ENCODE data around the gene PRR20G. TPM values are rescaled to one million over a fixed set of nuclear protein-coding genes. Genes with fewer than 3 reads are reported as not detected.
A peak's percentile ranks its signal among the peaks of the same experiment; 100 is the strongest.
"Not testable (repeated sequence)": the region's sequence is repeated elsewhere in the genome, so short reads cannot be mapped to it uniquely, and the experiment has no call there.

PRR20G gene
- total RNA-seq (2014; rRNA removed; shearing (Covaris generic)): not detected in 2 replicates

- DNase-seq (ENCODE audit: low read depth): no peak
These were observed at the start of gene PRR20G for GRCh38 chr3:127287840-127288239. TSS of gene PRR20G (minus strand) at chr3:127288046. CDS start at chr3:127287365, 681 bp downstream.

DNA sequence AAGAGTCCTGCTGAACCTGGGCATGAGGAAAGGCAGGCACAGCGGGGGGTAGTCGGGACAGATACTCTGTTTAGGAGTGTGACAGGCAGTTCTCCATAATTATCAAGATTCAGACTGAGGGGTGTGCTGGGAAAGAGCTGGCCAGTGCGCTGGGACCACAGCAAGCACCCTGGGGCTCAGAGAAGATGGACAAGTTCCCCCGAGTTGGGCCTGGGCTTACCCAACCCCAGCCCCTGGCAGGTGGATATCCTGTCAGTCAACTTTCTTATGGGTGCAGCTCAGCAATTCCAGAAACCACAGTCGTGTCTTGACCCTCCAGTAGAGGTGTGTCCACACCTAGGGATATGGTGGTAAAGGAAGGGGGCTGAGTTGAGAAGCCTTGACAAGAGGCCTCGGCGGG, 49.2 kb upstream of the PRR20G start:
- no peak for DNase-seq (ENCODE audit: low read depth)

DNA sequence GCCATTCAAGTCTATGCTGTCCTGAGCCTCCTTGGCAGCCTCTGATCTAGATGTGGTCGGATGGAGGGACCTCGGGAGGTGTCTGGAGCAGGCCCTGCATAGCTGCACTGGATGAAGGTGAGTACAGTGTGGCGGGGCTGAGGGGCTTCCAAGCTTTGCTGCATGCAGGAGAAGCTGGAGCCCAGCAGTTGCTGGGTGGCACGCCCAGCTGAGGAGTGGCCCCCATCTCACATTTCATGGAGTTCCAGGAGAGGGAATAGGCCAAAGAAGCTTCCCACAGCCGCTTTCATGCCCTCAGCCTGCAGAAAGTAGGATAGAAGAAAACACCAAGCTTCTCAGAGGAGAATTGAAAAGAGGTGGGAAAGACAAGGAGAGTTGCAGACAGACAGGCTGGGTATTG, 48.3 kb upstream of the PRR20G start:
- no peak for DNase-seq (ENCODE audit: low read depth)

DNA sequence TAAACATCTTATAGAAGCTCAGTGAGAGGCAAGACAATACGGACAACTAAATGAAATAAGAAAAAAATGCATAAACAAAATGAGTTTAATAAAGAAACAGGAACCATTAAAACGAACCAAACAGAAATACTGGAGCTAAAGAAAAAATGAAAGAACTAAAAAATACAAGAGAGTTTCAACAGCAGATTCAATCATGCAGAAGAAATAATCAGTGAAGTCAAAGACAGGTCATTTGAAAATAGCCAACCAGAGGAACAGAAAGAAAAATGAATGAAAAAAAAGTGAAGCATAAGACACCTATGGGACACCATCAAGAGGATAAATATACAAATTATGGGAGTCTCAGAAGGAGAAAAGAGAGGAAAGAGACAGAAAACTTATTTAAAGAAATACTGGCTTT, 42.5 kb upstream of the PRR20G start:
- no peak for DNase-seq (ENCODE audit: low read depth)

DNA sequence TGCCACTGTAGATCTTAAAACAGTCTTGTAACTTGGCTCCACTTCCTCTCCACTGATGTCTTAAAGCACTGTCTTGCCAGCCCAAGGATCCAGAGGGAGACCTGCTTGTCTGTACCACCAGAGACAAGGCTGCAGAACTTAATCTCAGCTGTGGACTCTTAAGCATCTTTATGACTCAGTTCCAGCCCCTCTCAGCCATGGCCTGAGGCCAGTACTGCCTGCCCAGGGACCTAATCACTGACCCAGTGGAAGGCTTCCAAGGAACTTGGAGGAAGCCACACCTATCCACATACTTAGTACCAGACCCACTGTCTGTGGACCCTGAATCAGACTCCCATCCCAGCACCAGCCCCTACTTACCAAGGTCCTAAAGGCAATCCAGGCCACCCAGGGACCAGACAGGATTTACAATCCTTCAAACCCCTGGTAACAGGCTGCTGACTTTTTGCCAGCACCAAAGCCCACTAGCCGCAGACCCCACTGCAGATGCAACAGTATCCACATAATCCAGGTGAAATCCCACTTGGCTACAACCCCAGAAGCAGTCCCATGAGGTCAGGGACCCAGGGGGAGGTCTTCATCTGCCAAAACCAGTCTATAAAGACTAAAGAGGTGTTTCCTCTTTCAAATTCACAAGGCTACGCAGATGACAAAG, 41.9 kb upstream of the PRR20G start:
- DNase-seq (ENCODE audit: low read depth): no peak

DNA sequence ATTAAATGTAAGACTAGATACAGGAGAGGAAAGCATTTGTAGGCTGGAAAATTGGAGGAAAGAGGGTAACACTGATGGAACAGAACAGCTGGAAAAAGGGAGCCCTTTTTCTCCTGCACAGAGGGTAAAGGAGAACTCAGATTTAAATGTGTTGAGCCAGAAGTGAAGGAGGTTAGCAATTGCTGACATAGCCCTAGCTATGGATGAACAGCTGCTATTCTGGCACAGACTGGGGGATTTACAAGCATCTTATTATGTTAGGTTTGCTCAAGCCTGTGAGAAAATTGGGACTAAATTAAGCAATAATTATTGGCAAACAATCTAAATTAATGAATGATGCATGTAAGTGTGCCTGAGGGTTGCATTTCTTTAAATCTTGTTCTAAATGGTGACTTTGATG, 40.6 kb upstream of the PRR20G start:
- DNase-seq (ENCODE audit: low read depth): no peak

DNA sequence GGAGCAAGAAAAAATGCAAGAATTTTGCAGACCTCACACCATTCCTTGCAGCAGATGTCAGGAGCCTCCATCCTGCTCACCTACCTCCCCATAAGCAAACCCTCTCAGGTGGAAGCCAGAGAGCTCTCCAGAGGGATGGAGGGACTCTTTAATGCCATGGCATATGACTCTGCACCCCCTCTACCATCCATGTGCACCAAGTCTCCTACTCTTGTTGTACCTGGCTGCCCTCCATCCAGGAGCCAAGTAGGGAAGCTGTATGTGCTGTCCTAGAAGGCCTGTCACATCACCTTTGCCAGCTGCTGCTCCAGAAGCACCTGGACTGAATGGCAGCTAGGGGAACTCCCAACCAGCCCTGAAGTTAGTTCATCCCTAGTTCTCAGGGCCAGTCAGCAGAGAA, 38.5 kb upstream of the PRR20G start:
- no peak for DNase-seq (ENCODE audit: low read depth)

GRCh38 chr3:127325629-127325961, 37.7 kb upstream of the PRR20G start:
- DNase-seq (ENCODE audit: low read depth): no peak

DNA sequence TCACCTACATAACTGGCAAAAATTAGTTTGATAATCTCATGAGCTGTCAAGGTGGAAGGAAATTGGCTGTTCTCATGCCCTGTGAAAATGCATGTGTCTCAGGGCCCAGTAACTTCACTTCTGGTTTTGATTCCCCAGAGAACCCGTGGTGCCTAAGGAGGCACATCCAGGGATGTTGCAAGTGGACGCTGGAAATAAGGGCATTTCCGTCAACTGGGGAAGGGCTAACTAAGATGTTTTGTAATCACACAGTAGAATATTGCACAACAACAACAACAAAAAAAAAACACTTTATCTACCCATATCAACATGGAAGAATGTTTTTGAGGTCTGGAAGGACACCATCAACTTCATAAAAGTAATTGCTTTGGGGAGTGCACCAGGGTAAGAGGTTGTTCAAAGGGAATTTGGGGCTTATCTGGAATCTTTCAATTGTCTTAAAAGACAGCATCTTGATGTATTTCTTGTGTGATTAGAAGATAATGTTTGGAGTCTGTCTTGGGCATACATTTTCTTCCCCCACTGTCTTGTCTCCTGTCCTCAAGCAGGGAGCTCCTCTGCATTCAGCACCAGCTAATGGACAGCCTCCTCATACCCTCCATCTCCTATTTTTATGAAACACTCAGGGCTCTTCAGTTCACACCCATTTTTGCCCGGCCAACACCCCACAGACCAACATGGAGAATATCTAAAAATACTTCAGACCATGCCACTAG, 37.2 kb upstream of the PRR20G start:
- no peak for DNase-seq (ENCODE audit: low read depth)

DNA sequence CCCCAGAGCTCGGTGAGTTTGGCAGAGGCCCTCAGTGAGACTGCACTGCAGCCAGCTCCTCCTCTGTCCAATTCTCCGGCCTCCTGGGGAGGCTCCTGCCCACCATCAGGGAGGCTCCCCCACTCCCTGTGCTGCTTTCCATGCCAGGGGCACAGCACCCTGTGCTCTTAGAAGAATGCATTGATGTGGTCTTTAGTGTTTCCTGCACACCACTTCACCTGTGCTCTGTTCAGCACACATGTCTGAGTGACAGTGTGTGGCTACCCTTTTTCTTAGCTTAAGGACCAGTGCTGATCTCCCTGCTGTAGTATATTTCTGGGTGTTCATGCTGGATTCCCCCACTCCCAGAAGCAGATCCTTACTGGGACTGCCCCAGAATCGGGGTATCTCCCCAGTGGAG, 36.2 kb upstream of the PRR20G start:
- no peak for DNase-seq (ENCODE audit: low read depth)

GRCh38 chr3:127323581-127323980, 35.7 kb upstream of the PRR20G start:
- DNase-seq (ENCODE audit: low read depth): no peak

DNA sequence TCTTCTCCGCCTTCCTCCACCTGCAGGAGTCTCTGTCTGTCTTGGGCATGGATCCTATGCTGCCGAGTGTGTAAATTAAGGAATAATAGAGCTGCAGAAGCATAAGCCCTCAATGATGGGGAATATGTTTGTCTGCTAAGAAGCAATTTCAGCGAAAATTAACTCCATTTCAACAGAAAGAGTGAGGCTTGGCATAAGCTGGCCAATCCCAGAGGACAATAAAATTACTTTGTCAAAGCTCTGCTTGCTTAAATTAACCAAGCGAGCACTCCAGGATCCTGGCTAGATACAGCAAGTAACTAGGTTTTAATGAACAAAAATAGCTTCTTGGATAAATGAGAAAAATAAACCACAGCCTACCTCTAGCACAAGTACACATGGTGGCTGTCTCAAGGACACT, 33.5 kb upstream of the PRR20G start:
- DNase-seq (ENCODE audit: low read depth): no peak

DNA sequence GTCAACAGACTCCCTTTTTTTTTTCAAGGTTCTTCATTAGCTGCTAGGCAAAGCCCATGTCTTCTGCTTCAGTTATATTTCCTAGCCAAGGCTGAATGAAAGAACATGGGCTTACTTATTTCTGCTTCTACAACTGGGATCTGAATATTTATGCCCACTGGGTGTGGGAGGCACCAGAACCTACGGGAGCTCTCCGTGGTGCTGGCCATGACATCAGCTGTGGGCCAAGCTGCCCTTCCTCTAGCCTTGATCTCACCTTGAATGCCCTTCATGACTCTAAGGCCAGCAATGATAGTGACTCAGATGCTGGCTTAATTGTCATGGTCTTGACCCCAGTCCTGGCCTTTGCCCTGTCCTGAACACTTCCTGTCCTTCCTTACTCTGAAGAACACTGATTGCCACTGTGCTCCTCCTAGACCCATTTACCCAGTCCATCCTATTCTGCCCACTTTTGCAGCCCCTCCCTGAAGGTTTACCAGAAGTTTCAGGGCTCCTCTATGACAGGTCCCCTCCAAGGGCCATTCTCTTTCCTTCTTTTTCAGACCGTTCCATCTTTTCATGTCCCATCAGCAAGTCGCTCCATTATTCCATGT, 32.8 kb upstream of the PRR20G start:
- DNase-seq (ENCODE audit: low read depth): no peak

GRCh38 chr3:127316685-127317084, 28.8 kb upstream of the PRR20G start:
- no peak for DNase-seq (ENCODE audit: low read depth)

DNA sequence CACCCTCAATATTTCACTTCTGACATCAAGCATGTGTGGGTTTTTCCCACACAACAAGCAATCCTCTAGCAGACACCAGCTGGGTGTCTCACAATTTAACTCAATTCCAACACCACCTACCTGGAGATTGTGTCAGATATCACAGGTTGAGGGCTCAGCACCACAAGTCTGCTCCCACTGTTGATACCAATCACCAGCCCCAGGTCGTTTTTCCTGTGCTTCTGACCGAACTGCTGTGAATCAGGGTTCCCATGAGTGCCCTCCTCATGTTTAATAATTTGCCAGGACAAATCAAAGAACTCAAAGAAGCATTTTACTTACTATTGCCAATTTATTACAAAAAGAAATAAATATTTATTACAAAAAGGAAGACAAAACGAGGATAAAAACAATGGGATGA, 25.0 kb upstream of the PRR20G start:
- no peak for DNase-seq (ENCODE audit: low read depth)

DNA sequence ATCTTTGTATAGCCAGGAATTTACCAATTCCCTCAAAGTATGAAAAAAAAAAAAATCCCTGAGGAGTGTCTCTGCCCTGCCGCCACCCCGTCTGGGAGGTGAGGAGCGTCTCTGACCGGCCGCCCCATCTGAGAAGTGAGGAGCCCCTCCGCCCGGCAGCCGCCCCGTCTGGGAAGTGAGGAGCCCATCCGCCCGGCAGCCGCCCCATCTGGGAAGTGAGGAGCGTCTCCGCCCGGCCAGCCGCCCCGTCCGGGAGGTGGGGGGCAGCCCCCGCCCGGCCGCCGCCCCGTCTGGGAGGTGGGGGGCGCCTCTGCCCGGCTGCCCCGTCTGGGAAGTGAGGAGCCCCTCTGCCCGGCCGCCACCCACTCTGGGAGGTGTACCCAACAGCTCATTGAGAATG, 21.0 kb upstream of the PRR20G start:
- DNase-seq (ENCODE audit: low read depth): not testable (repeated sequence)

- no peak for DNase-seq (ENCODE audit: low read depth)
These were observed 20.1 kb upstream of the PRR20G start for GRCh38 chr3:127307916-127308315.

- no peak for DNase-seq (ENCODE audit: low read depth)
These were observed 19.4 kb upstream of the PRR20G start for GRCh38 chr3:127307112-127307835.

- DNase-seq (ENCODE audit: low read depth): no peak
These were observed 18.7 kb upstream of the PRR20G start for GRCh38 chr3:127306361-127307111.

GRCh38 chr3:127305499-127306060, 17.7 kb upstream of the PRR20G start:
- DNase-seq (ENCODE audit: low read depth): no peak

DNA sequence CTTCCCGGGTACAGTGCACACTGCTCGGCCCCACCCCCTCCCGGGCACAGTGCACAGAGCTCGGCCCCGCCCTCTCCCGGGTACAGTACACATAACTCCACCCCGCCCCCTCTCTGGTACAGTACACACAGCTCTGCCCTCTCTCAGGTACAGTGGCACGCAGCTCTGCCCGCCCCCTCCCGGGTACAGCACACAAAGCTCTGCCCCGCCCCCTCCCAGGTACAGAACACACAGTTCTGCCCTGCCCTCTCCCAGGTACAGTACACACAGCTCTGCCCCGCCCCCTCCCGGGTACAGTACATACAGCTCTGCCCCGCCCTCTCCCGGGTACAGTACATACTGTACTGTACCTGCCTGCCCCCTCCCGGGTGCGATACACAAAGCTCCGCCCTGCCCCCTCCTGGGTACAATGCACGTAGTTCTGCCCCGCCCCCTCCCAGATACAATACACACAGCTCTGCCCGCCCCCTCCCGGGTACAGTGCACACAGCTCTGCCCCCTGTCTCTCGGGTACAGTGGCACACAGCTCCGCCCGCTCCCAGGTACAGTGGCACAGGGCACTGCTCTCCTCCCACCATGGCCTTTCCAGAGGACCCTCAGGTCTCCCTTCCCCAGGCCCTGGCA, 16.4 kb upstream of the PRR20G start:
- DNase-seq (ENCODE audit: low read depth): peak; percentile 19
